K562 (cell line): ENCODE measurements around the gene RPLP2. TPM values are rescaled to one million over a fixed set of nuclear protein-coding genes. Genes with fewer than 3 reads are reported as not detected.

Source experiments
- ATAC-seq: fragments of 200-7000 bp; cut with Tn5 transposase; 3 replicates; pipeline ENCODE4 v1.9.1; 2020; ENCODE audit warnings: moderate library complexity
- BruUV-seq: library from RNA; stranded (reverse); fragments of 400-500 nt; replicated peaks from 2 replicates; lab custom pipeline; 2021; lab: Mats Ljungman, UMichigan
- CTCF ChIA-PET: fragments of 300-600 bp; formaldehyde crosslinking; extraction: SDS; loops from one replicate; lab custom pipeline; 2021; ENCODE audit warnings: low intra/inter-chr PET ratio; lab: Yijun Ruan, JAX
- POLR2A ChIA-PET: fragments of 300-600, 350-650 bp; sonication (Branson Sonifier 250); formaldehyde crosslinking; extraction: SDS; loops from one replicate; lab custom pipeline; 2021; ENCODE audit warnings: antibody characterized with exemption, inconsistent platforms; lab: Yijun Ruan, JAX
- DNase-seq, 4 experiments: peaks; one replicate each; pipeline versions ENCODE4 v3.0.0 to v3.0.0-alpha.2; 2011 to 2018; ENCODE audit warnings: low spot score in 3 of 4, mixed read lengths in 3 of 4; ENCODE audit errors: extremely low read depth in 1 of 4
- FAIRE-seq: peaks from 2 replicates; lab custom pipeline; 2011; peaks lifted over from hg19 to GRCh38; lab: Jason Lieb, UNC
- H2AFZ ChIP-seq: 2 replicates; pipeline ENCODE4 v1.6.0; 2011; ENCODE audit warnings: low read depth, low read length, control low read depth, inconsistent platforms
- H3K27ac ChIP-seq: fragments of 200-600 bp; 3 replicates; pipeline ENCODE4 v1.8.0; 2011; ENCODE audit warnings: low read depth, mild to moderate bottlenecking, control low read depth, inconsistent platforms, low read length, moderate library complexity, mixed read lengths; ENCODE audit errors: extremely low read depth
- H3K27me3 ChIP-seq, 2 experiments: fragments of 300-600 bp in 1 of 2; 2 replicates in 1 of 2; 3 replicates in 1 of 2; pipeline versions ENCODE4 v1.6.0 to v1.8.0; 2011; ENCODE audit warnings: inconsistent platforms in 2 of 2, low read length in 2 of 2, mild to moderate bottlenecking in 1 of 2, mixed read lengths in 1 of 2, moderate library complexity in 1 of 2; ENCODE audit not compliant: control insufficient read depth in 2 of 2, insufficient read depth in 2 of 2
- H3K36me3 ChIP-seq: fragments of 300-600 bp; 3 replicates; pipeline ENCODE4 v1.8.0; 2011; ENCODE audit warnings: mild to moderate bottlenecking, low read length, inconsistent platforms; ENCODE audit not compliant: control insufficient read depth, insufficient read depth
- H3K4me1 ChIP-seq, 2 experiments: fragments of 200-600 bp in 1 of 2; replicated peaks in 1 of 2; 2 replicates in 1 of 2; 3 replicates in 1 of 2; pipeline versions ENCODE4 v1.5.1 to v1.8.0; 2011; ENCODE audit warnings: inconsistent platforms in 2 of 2, low read length in 2 of 2, mild to moderate bottlenecking in 1 of 2, mixed read lengths in 1 of 2, moderate library complexity in 1 of 2; ENCODE audit not compliant: control insufficient read depth in 2 of 2, insufficient read depth in 2 of 2
- H3K4me2 ChIP-seq: 2 replicates; pipeline ENCODE4 v1.6.1; 2011; ENCODE audit warnings: low read length, control low read depth, inconsistent platforms, mixed read lengths; ENCODE audit not compliant: insufficient read depth
- H3K4me3 ChIP-seq: fragments of 200-600 bp; sonication (generic), shearing (Covaris generic); 2 replicates; pipeline ENCODE4 v1.5.1; 2016; ENCODE audit warnings: control low read depth, inconsistent platforms
- H3K79me2 ChIP-seq: fragments of 200-600 bp; 3 replicates; pipeline ENCODE4 v1.8.0; 2011; ENCODE audit warnings: low read length, inconsistent platforms; ENCODE audit not compliant: control insufficient read depth, insufficient read depth
- H3K9ac ChIP-seq, 2 experiments: 2 replicates each; pipeline versions ENCODE4 v1.6.0 to v1.6.1; 2011; ENCODE audit warnings: low read depth in 2 of 2, low read length in 2 of 2, control low read depth in 1 of 2, inconsistent platforms in 1 of 2, mild to moderate bottlenecking in 1 of 2, mixed read lengths in 1 of 2; ENCODE audit not compliant: insufficient read depth in 1 of 2
- H3K9me1 ChIP-seq: one replicate; pipeline ENCODE4 v1.6.0; 2011; ENCODE audit warnings: inconsistent platforms, mild to moderate bottlenecking, low read length, moderate library complexity; ENCODE audit not compliant: control insufficient read depth, insufficient read depth
- H3K9me3 ChIP-seq: replicated peaks from 2 replicates; pipeline ENCODE4 v1.5.1; 2011; ENCODE audit warnings: low read depth, low read length, inconsistent platforms; ENCODE audit not compliant: control insufficient read depth, insufficient read depth
- H4K20me1 ChIP-seq: replicated peaks from 2 replicates; pipeline ENCODE4 v1.6.1; 2011; ENCODE audit warnings: low read length, inconsistent platforms, mixed read lengths; ENCODE audit not compliant: control insufficient read depth, insufficient read depth
- CBFB ChIP-seq: sonication (generic); formaldehyde crosslinking; IDR thresholded peaks from 2 replicates; pipeline ENCODE4 v1.4.0; 2020; ENCODE audit warnings: mild to moderate bottlenecking, missing genetic modification reagents
- CREB5 ChIP-seq: fragments of 250-450 bp; sonication (Bioruptor Pico); IDR thresholded peaks from 2 replicates; pipeline ENCODE4 v1.5.0; 2020; ENCODE audit warnings: mild to moderate bottlenecking
- DEAF1 ChIP-seq: fragments of 450-650 bp; formaldehyde crosslinking; IDR thresholded peaks from 2 replicates; pipeline ENCODE4 v1.4.0; 2020; ENCODE audit warnings: mild to moderate bottlenecking, moderate library complexity
- FIP1L1 ChIP-seq: fragments of 200-400 bp; formaldehyde crosslinking; IDR thresholded peaks from 2 replicates; pipeline ENCODE4 v1.6.1; 2018; ENCODE audit warnings: mild to moderate bottlenecking, low read depth, low read length; ENCODE audit not compliant: poor library complexity, severe bottlenecking
- HDAC2 ChIP-seq: fragments of 450-650 bp; IDR thresholded peaks from 2 replicates; pipeline ENCODE4 v1.6.1; 2016; ENCODE audit warnings: mild to moderate bottlenecking
- HDGF ChIP-seq: fragments of 450-650 bp; IDR thresholded peaks from 2 replicates; pipeline ENCODE4 v1.6.1; 2016
- HMG20A ChIP-seq: fragments of 450-650 bp; formaldehyde crosslinking; conservative IDR thresholded peaks from 2 replicates; pipeline ENCODE4 v1.4.0; 2020; ENCODE audit warnings: mild to moderate bottlenecking, mixed read lengths
- MEF2D ChIP-seq: conservative IDR thresholded peaks from 2 replicates; pipeline ENCODE4 v1.6.1; 2016; ENCODE audit warnings: low read depth, missing genetic modification characterization, missing compliant biosample characterization
- ZBTB2 ChIP-seq: fragments of 450-650 bp; IDR thresholded peaks from 2 replicates; pipeline ENCODE4 v1.6.1; 2016; ENCODE audit warnings: antibody characterized with exemption
- ZBTB26 ChIP-seq: fragments of 450-650 bp; formaldehyde crosslinking; IDR thresholded peaks from 2 replicates; pipeline ENCODE4 v1.4.0; 2022; ENCODE audit warnings: missing genetic modification characterization
- ZNF695 ChIP-seq: fragments of 450-650 bp; formaldehyde crosslinking; IDR thresholded peaks from 2 replicates; pipeline ENCODE4 v1.4.0; 2020; ENCODE audit warnings: mild to moderate bottlenecking, moderate library complexity
- ZNF77 ChIP-seq: fragments of 250-450 bp; sonication (Bioruptor Pico); IDR thresholded peaks from 2 replicates; pipeline ENCODE4 v1.5.0; 2020
- ZSCAN29 ChIP-seq: fragments of 450-650 bp; IDR thresholded peaks from 2 replicates; pipeline ENCODE4 v1.6.1; 2017
- WGBS: fragments of 100-300 bp; shearing (Covaris generic); methylation state at CpG from one replicate; pipeline ENCODE4 v1.1.6; 2016; ENCODE audit warnings: low coverage, mixed read lengths; ENCODE audit not compliant: insufficient coverage; ENCODE audit errors: missing lambda C conversion rate; 5-methylcytosine and 5-hydroxymethylcytosine counted together
- in situ Hi-C: fragments of 300-500 bp; cut with MboI; formaldehyde crosslinking; loops from 4 replicates; pipeline ENCODE4 v1.15.0; 2018; ENCODE audit warnings: inconsistent platforms, mixed read lengths
- intact Hi-C: fragments of 100-400 bp; cut with micrococcal nuclease; formaldehyde crosslinking; loops from 2 replicates; pipeline ENCODE4 v1.14.2; 2022
- polyA plus RNA-seq, 8 experiments: library from polyadenylated mRNA; depleted of rRNA in 4 of 8; stranded (reverse) in 5 of 8; unstranded in 3 of 8; fragments of >200 nt; fragmentation: Nextera tagmentation in 2 of 8; fragmentation: Illumina TruSeq in 1 of 8; extraction: Ambion mirVana in 2 of 8; extraction: Trizol in 1 of 8; gene quantifications; 2 replicates each; pipeline versions ENCODE4 v1.2.1 to v1.2.3, GENCODE V29; 2011 to 2014; ENCODE audit warnings: inconsistent platforms in 1 of 8, missing spikeins in 1 of 8
- total RNA-seq, 7 experiments: library from RNA; depleted of rRNA in 6 of 7; stranded (reverse); fragments of >200 nt in 6 of 7; fragmentation: Illumina TruSeq in 2 of 7; extraction: Trizol in 2 of 7; gene quantifications; 2 replicates each; pipeline versions ENCODE4 v1.2.1 to v1.2.3, GENCODE V29; 2011 to 2021; ENCODE audit warnings: low replicate concordance in 1 of 7

RPLP2 gene
- total and polyA plus RNA-seq, 9 of the 15 experiments (the other 6 are each of a cell fraction or from before 2014, with no cell fraction given), result 528 to 3,807 (median 1,633) TPM

- no peak for TF ChIP-seq CREB5
- TF ChIP-seq ZNF77, result no peak
- no peak for TF ChIP-seq HMG20A (CRISPR knock-in tag)
- TF ChIP-seq FIP1L1, result peak; percentile 37
These were observed 23.5 kb downstream of the RPLP2 start (continued) for GRCh38 chr11:833114-833791.

GRCh38 chr11:833849-834311 is 24.1 kb downstream of the RPLP2 start:
- DNase-seq (peak in 1 of 4 experiments; percentile 55), ATAC-seq (no peak), FAIRE-seq (peak; percentile 49)
- Histone ChIP-seq H3K9me3 (no peaks in the 10 kb centered on the region), H3K4me1 (peaks cover 20 to 91% of the 10 kb centered on the region in 2 experiments; a peak in 4 of 5 replicates), H3K4me3 (peak overlapping the region; percentile 87), H3K79me2 (peaks cover 50% of the 10 kb centered on the region), H3K27me3 (no peaks in the 10 kb centered on the region), H3K36me3 (peaks cover 46% of the 10 kb centered on the region; the same call in 2 of the 3 replicates), H4K20me1 (peaks cover 7% of the 10 kb centered on the region), H3K4me2 (peak overlapping the region; percentile 85), H2AFZ (no peak overlapping the region), H3K27ac (peak overlapping the region; percentile 94), H3K9me1 (peaks cover 2% of the 10 kb centered on the region), H3K9ac (peak overlapping the region; percentile 92 to 95)
- ChIA-PET CTCF (no interaction called here), POLR2A (interaction anchor here (0.5 to 2.2 kb wide), 7 partner anchors 8 to 359 kb away, joined by 3 to 20 read pairs (median 4); partner anchors contain the start of genes PNPLA2, POLR2L and TSPAN4)
- in situ Hi-C loops, result no loop called here
- BruUV-seq, result no TSS peak
- intact Hi-C loops, result loop anchor here (2.0 kb wide), 1 partner anchor 29 kb away; the partner anchor contains the start of gene PIDD1
- 5% methylated on average over 8 of the region's 9 CpGs for WGBS
- TF ChIP-seq MEF2D (tag) (0 out of 2 replicates have a peak, but pooled peaks have one; percentile 31), ZSCAN29 (no peak), HDGF (0 out of 2 replicates have a peak, but pooled peaks have one; percentile 29), HDAC2 (0 out of 2 replicates have a peak, but pooled peaks have one; percentile 34), ZBTB2 (no peak), ZBTB26 (CRISPR knock-in tag) (no peak), DEAF1 (CRISPR knock-in tag) (no peak), CBFB (CRISPR knock-in tag) (0 out of 2 replicates have a peak, but pooled peaks have one; percentile 32), ZNF695 (CRISPR knock-in tag) (no peak)
